ENCODE results near the gene CAMSAP1.

The CAMSAP1 gene

GRCh38 chr9:135783540-135784245, 123.7 kb downstream of the CAMSAP1 start:
- no peak overlapping the region for H3K9ac ChIP-seq (ENCODE audit: low read depth, low read length, poor library complexity)
- H3K23ac ChIP-seq (ENCODE audit: low read depth, low read length, poor library complexity), result peak overlapping the region; percentile 73
- H3K9me3 ChIP-seq (replicated peaks in 1 of 2; ENCODE audit: control insufficient read depth in 2 of 2, insufficient read depth in 1 of 2, low read depth in 1 of 2, low read length in 2 of 2), result no peaks in the 10 kb centered on the region
- no peak overlapping the region for H3K27ac ChIP-seq (replicated peaks; ENCODE audit: low read length)
- no peak overlapping the region for H2BK12ac ChIP-seq (ENCODE audit: low read length)
- no peak for DNase-seq (ENCODE audit: low spot score)
- no peak overlapping the region for H2AFZ ChIP-seq (ENCODE audit: low read length)
- no peak overlapping the region for H2BK120ac ChIP-seq (ENCODE audit: low read depth, low read length)
- no peak overlapping the region for H3K4ac ChIP-seq (ENCODE audit: low read length)
- no peak overlapping the region for H2BK15ac ChIP-seq (ENCODE audit: low read length)
- peaks cover 0 to 58% (median 0%) of the 10 kb centered on the region in 3 experiments for H3K27me3 ChIP-seq (ENCODE audit: control insufficient read depth in 3 of 3, insufficient read depth in 3 of 3, low read depth in 1 of 3, low read length in 3 of 3)
- H3K4me2 ChIP-seq (ENCODE audit: insufficient read depth, low read length, poor library complexity, severe bottlenecking), result no peak overlapping the region
- H4K91ac ChIP-seq (ENCODE audit: low read depth, low read length, poor library complexity), result no peak overlapping the region
- H3K79me1 ChIP-seq (ENCODE audit: low read depth, low read length), result peaks cover 1% of the 10 kb centered on the region
- peak overlapping the region; percentile 90 for H3K18ac ChIP-seq (ENCODE audit: low read length)
- no peaks in the 10 kb centered on the region for H3K36me3 ChIP-seq (replicated peaks in 1 of 2; ENCODE audit: control insufficient read depth in 2 of 2, insufficient read depth in 2 of 2, low read length in 2 of 2)
- H3K4me1 ChIP-seq (ENCODE audit: control insufficient read depth in 2 of 2, insufficient read depth in 1 of 2, low read depth in 1 of 2, low read length in 2 of 2), result no peaks in the 10 kb centered on the region
- WGBS, 2 donors (ENCODE audit: extremely low coverage in 2 of 2, insufficient read length in 2 of 2, insufficient replicate concordance in 1 of 2), result no CpG with 5 or more reads among the region's 30 CpGs
- H2BK5ac ChIP-seq (ENCODE audit: low read length), result peak overlapping the region; percentile 6
- H4K8ac ChIP-seq (ENCODE audit: low read depth, low read length), result peak overlapping the region; percentile 98
- peak overlapping the region; percentile 94 for H3K14ac ChIP-seq (ENCODE audit: low read length)
- no peak overlapping the region for H3K4me3 ChIP-seq (ENCODE audit: low read length in 2 of 2)
- H2AK5ac ChIP-seq (ENCODE audit: low read depth, low read length), result peak overlapping the region; percentile 20

GRCh38 chr9:135782946-135783345, 124.4 kb downstream of the CAMSAP1 start:
- no peak overlapping the region for H3K4me2 ChIP-seq (ENCODE audit: insufficient read depth, low read length, poor library complexity, severe bottlenecking)
- H3K14ac ChIP-seq (ENCODE audit: low read length), result no peak overlapping the region
- no peaks in the 10 kb centered on the region for H3K36me3 ChIP-seq (replicated peaks in 1 of 2; ENCODE audit: control insufficient read depth in 2 of 2, insufficient read depth in 2 of 2, low read length in 2 of 2)
- no peak overlapping the region for H2AFZ ChIP-seq (ENCODE audit: low read length)
- no peak overlapping the region for H3K4ac ChIP-seq (ENCODE audit: low read length)
- H3K18ac ChIP-seq (ENCODE audit: low read length), result peak overlapping the region; percentile 64
- H4K91ac ChIP-seq (ENCODE audit: low read depth, low read length, poor library complexity), result no peak overlapping the region
- no peak overlapping the region for H2BK15ac ChIP-seq (ENCODE audit: low read length)
- no peak overlapping the region for H3K9ac ChIP-seq (ENCODE audit: low read depth, low read length, poor library complexity)
- H3K23ac ChIP-seq (ENCODE audit: low read depth, low read length, poor library complexity), result no peak overlapping the region
- no peak overlapping the region for H3K27ac ChIP-seq (replicated peaks; ENCODE audit: low read length)
- H4K8ac ChIP-seq (ENCODE audit: low read depth, low read length), result no peak overlapping the region
- H3K9me3 ChIP-seq (replicated peaks in 1 of 2; ENCODE audit: control insufficient read depth in 2 of 2, insufficient read depth in 1 of 2, low read depth in 1 of 2, low read length in 2 of 2), result no peaks in the 10 kb centered on the region
- H3K4me1 ChIP-seq (ENCODE audit: control insufficient read depth in 2 of 2, insufficient read depth in 1 of 2, low read depth in 1 of 2, low read length in 2 of 2), result no peaks in the 10 kb centered on the region
- peaks cover 0 to 51% (median 0%) of the 10 kb centered on the region in 3 experiments for H3K27me3 ChIP-seq (ENCODE audit: control insufficient read depth in 3 of 3, insufficient read depth in 3 of 3, low read depth in 1 of 3, low read length in 3 of 3)
- no peak overlapping the region for H2AK5ac ChIP-seq (ENCODE audit: low read depth, low read length)
- H3K4me3 ChIP-seq (ENCODE audit: low read length in 2 of 2), result no peak overlapping the region
- peaks cover 1% of the 10 kb centered on the region for H3K79me1 ChIP-seq (ENCODE audit: low read depth, low read length)
- WGBS, 2 donors (ENCODE audit: extremely low coverage in 2 of 2, insufficient read length in 2 of 2, insufficient replicate concordance in 1 of 2), result no CpG with 5 or more reads among the region's 24 CpGs
- no peak overlapping the region for H2BK120ac ChIP-seq (ENCODE audit: low read depth, low read length)
- H2BK12ac ChIP-seq (ENCODE audit: low read length), result no peak overlapping the region
- DNase-seq (ENCODE audit: low spot score), result no peak
- H2BK5ac ChIP-seq (ENCODE audit: low read length), result peak overlapping the region; percentile 6

GRCh38 chr9:135780626-135781025, 126.7 kb downstream of the CAMSAP1 start:
- H3K9me3 ChIP-seq (replicated peaks in 1 of 2; ENCODE audit: control insufficient read depth in 2 of 2, insufficient read depth in 1 of 2, low read depth in 1 of 2, low read length in 2 of 2), result no peaks in the 10 kb centered on the region

GRCh38 chr9:135780086-135780485, 127.3 kb downstream of the CAMSAP1 start:
- Histone ChIP-seq H3K4me3 (ENCODE audit: low read length in 2 of 2) (no peak overlapping the region), H2AK5ac (ENCODE audit: low read depth, low read length) (peak overlapping the region; percentile 63), H3K27me3 (ENCODE audit: control insufficient read depth in 3 of 3, insufficient read depth in 3 of 3, low read depth in 1 of 3, low read length in 3 of 3) (peaks cover 0 to 37% (median 0%) of the 10 kb centered on the region in 3 experiments), H3K9me3 (replicated peaks in 1 of 2; ENCODE audit: control insufficient read depth in 2 of 2, insufficient read depth in 1 of 2, low read depth in 1 of 2, low read length in 2 of 2) (no peaks in the 10 kb centered on the region), H4K8ac (ENCODE audit: low read depth, low read length) (no peak overlapping the region), H2BK12ac (ENCODE audit: low read length) (peak overlapping the region; percentile 49), H3K27ac (replicated peaks; ENCODE audit: low read length) (no peak overlapping the region), H3K9ac (ENCODE audit: low read depth, low read length, poor library complexity) (no peak overlapping the region), H4K91ac (ENCODE audit: low read depth, low read length, poor library complexity) (no peak overlapping the region), H2AFZ (ENCODE audit: low read length) (no peak overlapping the region), H3K18ac (ENCODE audit: low read length) (peak overlapping the region; percentile 64), H3K36me3 (replicated peaks in 1 of 2; ENCODE audit: control insufficient read depth in 2 of 2, insufficient read depth in 2 of 2, low read length in 2 of 2) (no peaks in the 10 kb centered on the region), H2BK120ac (ENCODE audit: low read depth, low read length) (no peak overlapping the region), H3K14ac (ENCODE audit: low read length) (no peak overlapping the region), H3K4me2 (ENCODE audit: insufficient read depth, low read length, poor library complexity, severe bottlenecking) (no peak overlapping the region), H3K79me1 (ENCODE audit: low read depth, low read length) (peaks cover 1% of the 10 kb centered on the region), H2BK5ac (ENCODE audit: low read length) (peak overlapping the region; percentile 24), H3K4ac (ENCODE audit: low read length) (no peak overlapping the region), H3K23ac (ENCODE audit: low read depth, low read length, poor library complexity) (peak overlapping the region; percentile 65), H2BK15ac (ENCODE audit: low read length) (peak overlapping the region; percentile 79), H3K4me1 (ENCODE audit: control insufficient read depth in 2 of 2, insufficient read depth in 1 of 2, low read depth in 1 of 2, low read length in 2 of 2) (no peaks in the 10 kb centered on the region)
- DNase-seq (ENCODE audit: low spot score), result no peak
- no CpG with 5 or more reads among the region's 16 CpGs for WGBS, 2 donors (ENCODE audit: extremely low coverage in 2 of 2, insufficient read length in 2 of 2, insufficient replicate concordance in 1 of 2)

More at GRCh38 chr9:135780626-135781025, 126.7 kb downstream of the CAMSAP1 start:
- no peak overlapping the region for H3K4ac ChIP-seq (ENCODE audit: low read length)
- H3K4me2 ChIP-seq (ENCODE audit: insufficient read depth, low read length, poor library complexity, severe bottlenecking), result no peak overlapping the region
- no peak overlapping the region for H2BK5ac ChIP-seq (ENCODE audit: low read length)
- peaks cover 1% of the 10 kb centered on the region for H3K79me1 ChIP-seq (ENCODE audit: low read depth, low read length)
- peak overlapping the region; percentile 76 for H3K18ac ChIP-seq (ENCODE audit: low read length)
- no CpG with 5 or more reads among the region's 21 CpGs for WGBS, 2 donors (ENCODE audit: extremely low coverage in 2 of 2, insufficient read length in 2 of 2, insufficient replicate concordance in 1 of 2)
- H3K4me3 ChIP-seq (ENCODE audit: low read length in 2 of 2), result no peak overlapping the region
- peak overlapping the region; percentile 63 for H2AK5ac ChIP-seq (ENCODE audit: low read depth, low read length)
- no peak overlapping the region for H3K23ac ChIP-seq (ENCODE audit: low read depth, low read length, poor library complexity)
- H3K27ac ChIP-seq (replicated peaks; ENCODE audit: low read length), result no peak overlapping the region
- DNase-seq (ENCODE audit: low spot score), result no peak
- no peak overlapping the region for H4K8ac ChIP-seq (ENCODE audit: low read depth, low read length)
- peaks cover 0 to 37% (median 0%) of the 10 kb centered on the region in 3 experiments for H3K27me3 ChIP-seq (ENCODE audit: control insufficient read depth in 3 of 3, insufficient read depth in 3 of 3, low read depth in 1 of 3, low read length in 3 of 3)
- no peaks in the 10 kb centered on the region for H3K4me1 ChIP-seq (ENCODE audit: control insufficient read depth in 2 of 2, insufficient read depth in 1 of 2, low read depth in 1 of 2, low read length in 2 of 2)
- peak overlapping the region; percentile 79 for H2BK15ac ChIP-seq (ENCODE audit: low read length)
- H3K14ac ChIP-seq (ENCODE audit: low read length), result no peak overlapping the region
- no peak overlapping the region for H2BK12ac ChIP-seq (ENCODE audit: low read length)
- H3K36me3 ChIP-seq (replicated peaks in 1 of 2; ENCODE audit: control insufficient read depth in 2 of 2, insufficient read depth in 2 of 2, low read length in 2 of 2), result no peaks in the 10 kb centered on the region
- H3K9ac ChIP-seq (ENCODE audit: low read depth, low read length, poor library complexity), result no peak overlapping the region
- H4K91ac ChIP-seq (ENCODE audit: low read depth, low read length, poor library complexity), result no peak overlapping the region
- no peak overlapping the region for H2BK120ac ChIP-seq (ENCODE audit: low read depth, low read length)
- no peak overlapping the region for H2AFZ ChIP-seq (ENCODE audit: low read length)
